DND-41 (cell line): ENCODE measurements around the gene RAPGEF2.

Experiments used
- ATAC-seq: fragments of 200-7000 bp; cut with Tn5 transposase; 3 replicates; pipeline ENCODE4 v1.9.1; 2021; ENCODE audit warnings: low read depth; ENCODE audit not compliant: insufficient read depth
- DNase-seq: peaks from one replicate; pipeline ENCODE4 v3.0.0-alpha.2; 2020
- H2AFZ ChIP-seq: 2 replicates; pipeline ENCODE4 v1.6.0; 2012; ENCODE audit warnings: low read depth, low read length
- H3K27ac ChIP-seq: 2 replicates; pipeline ENCODE4 v1.5.1; 2012; ENCODE audit warnings: low read length, inconsistent platforms
- H3K27me3 ChIP-seq: fragments of 200-600 bp; sonication (generic); 2 replicates; pipeline ENCODE4 v1.6.0; 2012; ENCODE audit warnings: low read length, mild to moderate bottlenecking, inconsistent platforms; ENCODE audit not compliant: insufficient read depth, poor library complexity
- H3K36me3 ChIP-seq: 2 replicates; pipeline ENCODE4 v1.5.1; 2012; ENCODE audit warnings: low read length, inconsistent platforms; ENCODE audit not compliant: insufficient read depth
- H3K4me1 ChIP-seq: 2 replicates; pipeline ENCODE4 v1.5.1; 2012; ENCODE audit warnings: mild to moderate bottlenecking, low read length; ENCODE audit not compliant: insufficient read depth
- H3K4me2 ChIP-seq: 2 replicates; pipeline ENCODE4 v1.6.0; 2012; ENCODE audit warnings: mild to moderate bottlenecking, moderate library complexity, low read length, inconsistent platforms; ENCODE audit not compliant: insufficient read depth
- H3K4me3 ChIP-seq, 2 experiments: fragments of 200-600 bp in 1 of 2; shearing (Covaris generic) in 1 of 2; 2 replicates each; pipeline ENCODE4 v1.5.1; 2012 to 2016; ENCODE audit warnings: inconsistent platforms in 2 of 2, low read length in 2 of 2, mild to moderate bottlenecking in 2 of 2, low read depth in 1 of 2, moderate library complexity in 1 of 2
- H3K79me2 ChIP-seq: 2 replicates; pipeline ENCODE4 v1.6.0; 2012; ENCODE audit warnings: low read length, inconsistent platforms; ENCODE audit not compliant: insufficient read depth
- H3K9ac ChIP-seq: 2 replicates; pipeline ENCODE4 v1.6.0; 2012; ENCODE audit warnings: low read depth, mild to moderate bottlenecking, inconsistent platforms, low read length, moderate library complexity
- H3K9me3 ChIP-seq: 2 replicates; pipeline ENCODE4 v1.5.1; 2012; ENCODE audit warnings: low read length, moderate library complexity, mild to moderate bottlenecking, inconsistent platforms; ENCODE audit not compliant: insufficient read depth, severe bottlenecking
- H4K20me1 ChIP-seq: 2 replicates; pipeline ENCODE4 v1.6.0; 2012; ENCODE audit warnings: low read length; ENCODE audit not compliant: insufficient read depth
- CTCF ChIP-seq: IDR thresholded peaks from 2 replicates; pipeline ENCODE4 v1.5.1; 2012; ENCODE audit warnings: borderline replicate concordance, low read length, moderate library complexity, mild to moderate bottlenecking; ENCODE audit not compliant: poor library complexity, severe bottlenecking; ENCODE audit errors: extremely low read depth
- EZH2 ChIP-seq: IDR thresholded peaks from 3 replicates; pipeline ENCODE4 v1.6.1; 2012; ENCODE audit warnings: borderline replicate concordance, low read depth, mild to moderate bottlenecking, moderate library complexity, low read length, inconsistent platforms; ENCODE audit not compliant: severe bottlenecking

RAPGEF2 gene

GRCh38 chr4:159326480-159326879, 223.6 kb downstream of the RAPGEF2 start:
- ATAC-seq (no peak), DNase-seq (no peak)
- Histone ChIP-seq H3K79me2 (no peaks in the 10 kb centered on the region), H3K4me3 (no peak overlapping the region), H3K27ac (no peak overlapping the region), H3K4me1 (no peaks in the 10 kb centered on the region), H3K27me3 (no peaks in the 10 kb centered on the region), H3K9ac (no peak overlapping the region), H3K4me2 (no peak overlapping the region), H4K20me1 (no peaks in the 10 kb centered on the region), H2AFZ (no peak overlapping the region), H3K9me3 (no peaks in the 10 kb centered on the region), H3K36me3 (peaks cover 13% of the 10 kb centered on the region)
- TF ChIP-seq CTCF (no peak), EZH2 (no peak)

- no peak for TF ChIP-seq EZH2
- TF ChIP-seq CTCF: no peak
- H3K36me3 ChIP-seq: peaks cover 15% of the 10 kb centered on the region; the same call in 1 of the 2 replicates
- no peaks in the 10 kb centered on the region for H3K4me1 ChIP-seq
- no peak overlapping the region for H3K9ac ChIP-seq
- H3K79me2 ChIP-seq: no peaks in the 10 kb centered on the region
- H3K4me2 ChIP-seq: no peak overlapping the region
- no peak overlapping the region for H2AFZ ChIP-seq
- DNase-seq (no peak), ATAC-seq (no peak)
- H3K27me3 ChIP-seq: no peaks in the 10 kb centered on the region
- H4K20me1 ChIP-seq: no peaks in the 10 kb centered on the region
- no peaks in the 10 kb centered on the region for H3K9me3 ChIP-seq
- no peak overlapping the region for H3K27ac ChIP-seq
- no peak overlapping the region for H3K4me3 ChIP-seq
Measured at GRCh38 chr4:159328766-159329165, 225.9 kb downstream of the RAPGEF2 start.

- H3K27me3 ChIP-seq: no peaks in the 10 kb centered on the region
- no peak for TF ChIP-seq EZH2
- no peak for TF ChIP-seq CTCF
- H3K9me3 ChIP-seq: no peaks in the 10 kb centered on the region
- H4K20me1 ChIP-seq: no peaks in the 10 kb centered on the region
- DNase-seq (no peak), ATAC-seq (no peak)
- H3K27ac ChIP-seq: no peak overlapping the region
- no peak overlapping the region for H3K9ac ChIP-seq
- no peaks in the 10 kb centered on the region for H3K4me1 ChIP-seq
- H3K36me3 ChIP-seq: peaks cover 20% of the 10 kb centered on the region
- H3K4me2 ChIP-seq: no peak overlapping the region
- H3K4me3 ChIP-seq: no peak overlapping the region
- H3K79me2 ChIP-seq: no peaks in the 10 kb centered on the region
- H2AFZ ChIP-seq: no peak overlapping the region
Measured at GRCh38 chr4:159334461-159334860, 231.6 kb downstream of the RAPGEF2 start.

GRCh38 chr4:159337041-159337440, 234.2 kb downstream of the RAPGEF2 start:
- ATAC-seq: no peak

More at GRCh38 chr4:159337041-159337440, 234.2 kb downstream of the RAPGEF2 start:
- Histone ChIP-seq H4K20me1 (no peaks in the 10 kb centered on the region), H3K4me1 (no peaks in the 10 kb centered on the region), H3K27ac (no peak overlapping the region), H3K27me3 (no peaks in the 10 kb centered on the region), H3K4me2 (no peak overlapping the region), H3K4me3 (no peak overlapping the region), H3K9me3 (no peaks in the 10 kb centered on the region), H3K36me3 (peaks cover 23% of the 10 kb centered on the region), H2AFZ (no peak overlapping the region), H3K79me2 (no peaks in the 10 kb centered on the region), H3K9ac (no peak overlapping the region)
- no peak for TF ChIP-seq CTCF
- no peak for TF ChIP-seq EZH2
- no peak for DNase-seq
